Fibroblast of villous mesenchyme (primary cell): ENCODE measurements around the gene UNG. TPM values are rescaled to one million over a fixed set of nuclear protein-coding genes. Genes with fewer than 3 reads are reported as not detected.

Experiments used
- DNase-seq: peaks from one replicate; pipeline ENCODE4 v3.0.0-alpha.2; 2010; ENCODE audit warnings: low read depth
- H3K4me3 ChIP-seq: 2 replicates; pipeline ENCODE4 v1.5.1; 2011; ENCODE audit warnings: low read depth, mild to moderate bottlenecking, low read length
- CTCF ChIP-seq: IDR thresholded peaks from 2 replicates; pipeline ENCODE4 v1.5.1; 2012; ENCODE audit warnings: low read depth, mild to moderate bottlenecking, low read length; ENCODE audit not compliant: insufficient read depth
- total RNA-seq: library from RNA; depleted of rRNA; stranded (reverse); fragments of >200 nt; gene quantifications from 2 replicates; pipeline ENCODE4 v1.2.3, GENCODE V29; 2012

The UNG gene
- total RNA-seq, 1 donor: 31.5 TPM

DNA sequence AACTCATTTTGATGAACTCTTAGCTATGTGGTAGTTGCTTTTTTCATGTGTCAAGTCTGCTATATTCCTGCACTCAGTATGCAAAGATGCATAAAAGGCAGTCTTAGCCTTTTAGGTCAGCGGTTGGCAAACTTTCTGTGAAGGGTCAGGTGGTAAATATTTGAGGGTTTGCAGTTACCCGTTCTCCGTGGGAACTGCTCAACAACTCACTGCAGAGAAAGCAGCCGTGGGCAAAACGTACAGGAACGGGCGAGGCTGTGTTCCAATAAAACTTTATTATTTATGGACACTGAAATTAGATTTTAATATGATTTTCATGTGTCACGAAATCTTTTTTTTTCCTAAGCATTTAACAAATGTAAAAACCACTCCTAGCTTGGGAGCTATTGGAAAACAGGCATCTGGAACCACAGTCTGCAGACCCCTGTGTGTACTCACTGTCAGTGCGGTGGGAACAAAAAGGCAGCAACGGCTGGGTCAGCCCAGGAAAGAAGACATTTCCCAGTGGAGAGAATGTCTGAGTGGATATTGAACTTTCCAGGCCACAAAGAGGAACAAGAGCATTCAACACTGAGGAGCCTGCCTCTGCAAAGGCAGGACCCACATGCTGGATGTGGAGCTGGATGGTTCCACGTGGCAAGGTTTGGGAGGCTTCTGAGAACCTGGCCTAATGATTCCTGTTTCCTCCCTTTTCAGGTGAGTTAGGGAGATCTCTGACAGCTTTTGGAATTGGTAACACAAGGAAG, 15.5 kb downstream of the UNG start:
- DNase-seq: no peak
- no peak for TF ChIP-seq CTCF

GRCh38 chr12:109113661-109114321, 16.4 kb downstream of the UNG start:
- TF ChIP-seq CTCF: no peak
- peak; percentile 53 for DNase-seq
- no peak overlapping the region for H3K4me3 ChIP-seq

More for the DNA sequence above, 15.5 kb downstream of the UNG start:
- H3K4me3 ChIP-seq: no peak overlapping the region

DNA sequence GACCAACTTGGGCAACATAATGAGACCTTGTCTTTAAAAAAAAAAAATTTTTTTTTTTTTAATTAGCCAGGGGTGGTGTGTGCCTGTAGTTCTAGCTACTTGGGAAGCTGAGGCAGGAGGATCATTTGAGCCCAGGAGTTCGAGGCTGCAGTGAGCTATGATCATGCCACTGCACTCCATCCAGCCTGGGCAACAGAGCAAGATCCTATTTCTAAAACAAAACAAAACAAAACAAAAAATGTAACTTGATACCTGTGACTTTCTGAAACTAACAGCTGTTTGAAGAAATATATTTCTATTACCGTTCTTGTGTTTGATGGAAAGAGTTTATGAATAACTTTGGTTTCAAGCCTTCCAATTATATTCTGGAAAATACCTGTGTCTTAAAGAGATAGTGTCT, 17.2 kb downstream of the UNG start:
- DNase-seq: no peak
- no peak overlapping the region for H3K4me3 ChIP-seq
- TF ChIP-seq CTCF: no peak

DNA sequence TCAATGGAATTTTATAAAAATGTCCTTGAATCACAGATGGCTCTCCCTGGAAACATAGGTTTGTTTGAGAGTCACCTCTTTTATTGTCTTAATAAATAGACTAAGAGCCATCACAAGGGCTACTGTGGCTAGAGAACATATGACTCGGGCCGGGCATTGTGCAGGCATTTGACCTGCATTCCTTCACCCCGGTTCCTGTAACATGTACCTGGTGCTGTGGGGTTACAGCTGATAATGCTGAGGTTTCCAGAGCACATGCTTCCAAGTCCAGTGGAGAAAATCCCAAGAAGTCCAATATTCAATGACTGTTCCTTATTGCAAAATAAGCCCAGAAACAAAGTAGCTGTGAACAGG, 18.0 kb downstream of the UNG start:
- DNase-seq: no peak
- H3K4me3 ChIP-seq: no peak overlapping the region
- TF ChIP-seq CTCF: no peak

- TF ChIP-seq CTCF: no peak
- peak; percentile 46 for DNase-seq
Observed at GRCh38 chr12:109115758-109116610, 18.6 kb downstream of the UNG start, which contains the start of gene ACACB. TSS of gene ACACB (plus strand) at chr12:109116587. CDS start at chr12:109139406, 22,819 bp downstream.

GRCh38 chr12:109116611-109116949, 19.2 kb downstream of the UNG start:
- H3K4me3 ChIP-seq: no peak overlapping the region
- DNase-seq: no peak
- no peak for TF ChIP-seq CTCF

More at GRCh38 chr12:109115758-109116610, 18.6 kb downstream of the UNG start, which contains the start of gene ACACB:
- no peak within 1 kb of the TSS for H3K4me3 ChIP-seq
